ENCODE results near the gene LYPD3. TPM values are rescaled to one million over a fixed set of nuclear protein-coding genes. Genes with fewer than 3 reads are reported as not detected.

The LYPD3 gene
- polyA plus RNA-seq, 1 of the 3 experiments (the other 2 are of a cell fraction), result 4.2 TPM

DNA sequence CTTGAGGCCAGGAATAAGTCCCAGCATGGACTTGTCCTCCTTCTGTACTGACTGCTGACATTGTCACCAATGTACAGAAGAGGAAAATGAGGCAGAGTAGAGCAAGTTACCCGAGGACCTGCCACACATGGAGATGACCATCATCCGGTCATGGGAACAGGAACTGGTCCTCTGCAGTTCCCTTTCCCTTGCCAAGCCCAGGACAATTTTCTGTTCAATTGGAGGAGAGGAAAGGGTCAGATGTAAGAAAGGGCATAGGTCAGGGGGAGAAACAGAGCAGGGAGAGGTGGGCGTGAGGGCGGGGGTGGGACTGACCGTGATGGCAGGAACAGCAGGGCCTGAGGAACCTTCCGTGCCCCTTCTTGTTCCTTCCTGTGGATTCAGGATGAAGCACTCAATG is 20.5 kb upstream of the LYPD3 start:
- DNase-seq, result no peak
- CTCF ChIA-PET, result interaction anchor here (1.6 to 2.0 kb wide), 2 partner anchors 33 to 38 kb away, joined by 5 to 7 read pairs; no protein-coding TSS in a partner anchor
- H3F3A ChIP-seq (replicated peaks; ENCODE audit: insufficient read depth), result no peaks in the 10 kb centered on the region
- no peaks in the 10 kb centered on the region for H3K27me3 ChIP-seq (ENCODE audit: insufficient read depth)
- no peaks in the 10 kb centered on the region for H3K36me3 ChIP-seq (replicated peaks in 1 of 2; ENCODE audit: control insufficient read depth in 1 of 2, insufficient read depth in 2 of 2, low read length in 1 of 2)
- 79% methylated on average over 6 of the region's 6 CpGs for WGBS (ENCODE audit: low lambda C conversion rate)
- H3K9me3 ChIP-seq, result no peaks in the 10 kb centered on the region
- no peaks in the 10 kb centered on the region for H3K4me1 ChIP-seq (ENCODE audit: control insufficient read depth in 1 of 2, insufficient read depth in 2 of 2, low read depth in 1 of 2, low read length in 1 of 2)
- no peaks in the 10 kb centered on the region for H4K20me1 ChIP-seq (ENCODE audit: insufficient read depth)
- H2AFZ ChIP-seq (ENCODE audit: low read depth), result no peak overlapping the region
- H3K4me2 ChIP-seq, result no peak overlapping the region
- no peaks in the 10 kb centered on the region for H3K9me2 ChIP-seq
- H3K9ac ChIP-seq, result no peak overlapping the region
- no peak overlapping the region for H3K4me3 ChIP-seq (ENCODE audit: low read depth in 2 of 2, low read length in 1 of 2)
- no peak overlapping the region for H3K27ac ChIP-seq (ENCODE audit: low read depth in 2 of 2, low read length in 1 of 2)
- POLR2A ChIA-PET, result no interaction called here
- no peaks in the 10 kb centered on the region for H3K79me2 ChIP-seq (ENCODE audit: insufficient read depth)
- TF ChIP-seq ELF1 (IDR thresholded peaks at IDR 0.05) (no peak), ZBTB33 (IDR thresholded peaks at IDR 0.05; ENCODE audit: borderline replicate concordance, low read depth) (no peak), CTCF (IDR thresholded peaks at IDR 0.05) (no peak), REST (IDR thresholded peaks at IDR 0.05; ENCODE audit: low read depth, low read length) (no peak), MEF2A (IDR thresholded peaks at IDR 0.05; ENCODE audit: borderline replicate concordance, low read depth) (no peak), FOXJ3 (CRISPR knock-in tag; IDR thresholded peaks at IDR 0.05) (no peak), MXI1 (IDR thresholded peaks at IDR 0.05; ENCODE audit: low read depth, low read length) (no peak), POLR2AphosphoS5 (IDR thresholded peaks at IDR 0.05; ENCODE audit: low read depth, low read length) (no peak), GATA2 (CRISPR knock-in tag; IDR thresholded peaks at IDR 0.05) (no peak), RFX5 (IDR thresholded peaks at IDR 0.05; ENCODE audit: low read length) (no peak)
- TF ChIP-seq, protein P1, sequence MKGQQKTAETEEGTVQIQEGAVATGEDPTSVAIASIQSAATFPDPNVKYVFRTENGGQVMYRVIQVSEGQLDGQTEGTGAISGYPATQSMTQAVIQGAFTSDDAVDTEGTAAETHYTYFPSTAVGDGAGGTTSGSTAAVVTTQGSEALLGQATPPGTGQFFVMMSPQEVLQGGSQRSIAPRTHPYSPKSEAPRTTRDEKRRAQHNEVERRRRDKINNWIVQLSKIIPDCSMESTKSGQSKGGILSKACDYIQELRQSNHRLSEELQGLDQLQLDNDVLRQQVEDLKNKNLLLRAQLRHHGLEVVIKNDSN (IDR thresholded peaks at IDR 0.05; ENCODE audit: borderline replicate concordance, low read depth), result no peak

Data from SK-N-SH (cell line).